Mesendoderm (in vitro differentiated cells): Measurements from ENCODE around the gene DPYD.
A peak's percentile ranks its signal among the peaks of the same experiment; 100 is the strongest.

Experiments used
- DNase-seq: peaks from one replicate; pipeline ENCODE4 v3.0.0; 2013
- H2AK5ac ChIP-seq: 2 replicates; pipeline ENCODE4 v1.6.1; 2013; ENCODE audit warnings: low read length, inconsistent platforms
- H2BK120ac ChIP-seq: 2 replicates; pipeline ENCODE4 v1.6.1; 2013; ENCODE audit warnings: low read depth, mild to moderate bottlenecking, low read length, moderate library complexity, mixed read lengths
- H2BK15ac ChIP-seq: replicated peaks from 2 replicates; pipeline ENCODE4 v1.6.1; 2013; ENCODE audit warnings: low read depth, mild to moderate bottlenecking, moderate library complexity
- H2BK5ac ChIP-seq: 2 replicates; pipeline ENCODE4 v1.6.1; 2013; ENCODE audit warnings: low read length, inconsistent platforms
- H3K18ac ChIP-seq: 2 replicates; pipeline ENCODE4 v1.6.1; 2013; ENCODE audit warnings: mild to moderate bottlenecking, low read length, mixed read lengths
- H3K23ac ChIP-seq: one replicate; pipeline ENCODE4 v1.6.1; 2013; ENCODE audit warnings: low read length
- H3K27ac ChIP-seq: 2 replicates; pipeline ENCODE4 v1.5.1; 2013; ENCODE audit warnings: low read depth, mild to moderate bottlenecking, inconsistent platforms, low read length, moderate library complexity
- H3K27me3 ChIP-seq: 2 replicates; pipeline ENCODE4 v1.6.1; 2013; ENCODE audit warnings: low read length, control low read depth, mild to moderate bottlenecking, inconsistent platforms; ENCODE audit not compliant: insufficient read depth, poor library complexity
- H3K36me3 ChIP-seq: 2 replicates; pipeline ENCODE4 v1.6.1; 2013; ENCODE audit warnings: low read length, inconsistent platforms; ENCODE audit not compliant: control insufficient read depth, insufficient read depth
- H3K4ac ChIP-seq: one replicate; pipeline ENCODE4 v1.6.1; 2013; ENCODE audit warnings: low read depth, mild to moderate bottlenecking, low read length, moderate library complexity
- H3K4me1 ChIP-seq: 2 replicates; pipeline ENCODE4 v1.6.1; 2013; ENCODE audit warnings: low read depth, low read length, inconsistent platforms; ENCODE audit not compliant: control insufficient read depth
- H3K4me2 ChIP-seq: 2 replicates; pipeline ENCODE4 v1.6.1; 2013; ENCODE audit warnings: low read length
- H3K4me3 ChIP-seq: 2 replicates; pipeline ENCODE4 v1.5.1; 2013; ENCODE audit warnings: mild to moderate bottlenecking, low read length
- H3K56ac ChIP-seq: one replicate; pipeline ENCODE4 v1.6.1; 2013; ENCODE audit warnings: low read length
- H3K79me1 ChIP-seq: 2 replicates; pipeline ENCODE4 v1.6.1; 2013; ENCODE audit warnings: low read length, inconsistent platforms
- H3K79me2 ChIP-seq: 2 replicates; pipeline ENCODE4 v1.6.1; 2013; ENCODE audit warnings: mild to moderate bottlenecking, low read length; ENCODE audit not compliant: control insufficient read depth, insufficient read depth
- H3K9ac ChIP-seq: 2 replicates; pipeline ENCODE4 v1.6.1; 2013; ENCODE audit warnings: low read length, inconsistent platforms
- H4K5ac ChIP-seq: one replicate; pipeline ENCODE4 v1.6.1; 2013; ENCODE audit warnings: low read length
- H4K8ac ChIP-seq: one replicate; pipeline ENCODE4 v1.6.1; 2013; ENCODE audit warnings: low read depth, mild to moderate bottlenecking, control low read depth, low read length, moderate library complexity
- WGBS: extraction: QIAGEN DNeasy Blood & Tissue Kit; methylation state at CpG from one replicate; pipeline ENCODE4 v1.1.7; 2013; ENCODE audit warnings: low lambda C conversion rate, missing lambda C conversion rate; ENCODE audit not compliant: insufficient coverage; ENCODE audit errors: extremely low coverage; 5-methylcytosine and 5-hydroxymethylcytosine counted together

The DPYD gene

GRCh38 chr1:97824200-97824599 is 96.6 kb downstream of the DPYD start:
- no peaks in the 10 kb centered on the region for H3K36me3 ChIP-seq
- H3K79me1 ChIP-seq = no peaks in the 10 kb centered on the region
- H3K4me2 ChIP-seq = no peak overlapping the region
- no peak overlapping the region for H3K18ac ChIP-seq
- no peaks in the 10 kb centered on the region for H3K4me1 ChIP-seq
- WGBS = no CpG with 5 or more reads among the region's 2 CpGs
- no peak overlapping the region for H2BK15ac ChIP-seq
- no peak for DNase-seq
- no peak overlapping the region for H3K4ac ChIP-seq
- no peak overlapping the region for H3K23ac ChIP-seq
- H3K9ac ChIP-seq = no peak overlapping the region
- H3K79me2 ChIP-seq = no peaks in the 10 kb centered on the region
- H2BK5ac ChIP-seq = no peak overlapping the region
- no peak overlapping the region for H3K56ac ChIP-seq
- no peak overlapping the region for H4K8ac ChIP-seq
- H3K27ac ChIP-seq = no peak overlapping the region
- no peak overlapping the region for H2BK120ac ChIP-seq
- H4K5ac ChIP-seq = no peak overlapping the region
- H3K27me3 ChIP-seq = no peaks in the 10 kb centered on the region
- H3K4me3 ChIP-seq = no peak overlapping the region
- H2AK5ac ChIP-seq = no peak overlapping the region

- Histone ChIP-seq H3K79me2 (no peaks in the 10 kb centered on the region), H4K8ac (no peak overlapping the region), H3K9ac (no peak overlapping the region), H3K36me3 (no peaks in the 10 kb centered on the region), H3K4me2 (no peak overlapping the region), H3K27me3 (no peaks in the 10 kb centered on the region), H3K23ac (no peak overlapping the region), H2BK120ac (no peak overlapping the region), H3K79me1 (no peaks in the 10 kb centered on the region), H2BK5ac (no peak overlapping the region), H3K4me1 (no peaks in the 10 kb centered on the region), H2AK5ac (no peak overlapping the region), H3K4ac (no peak overlapping the region), H4K5ac (no peak overlapping the region), H3K4me3 (no peak overlapping the region), H2BK15ac (no peak overlapping the region), H3K27ac (no peak overlapping the region), H3K18ac (no peak overlapping the region), H3K56ac (no peak overlapping the region)
- no CpG with 5 or more reads among the region's 6 CpGs for WGBS
- DNase-seq = peak; percentile 32
Measured at GRCh38 chr1:97820470-97821188, 100.2 kb downstream of the DPYD start.

GRCh38 chr1:97816927-97817326 is 103.9 kb downstream of the DPYD start:
- H3K4me3 ChIP-seq = no peak overlapping the region
- H4K8ac ChIP-seq = no peak overlapping the region
- no peak overlapping the region for H2BK5ac ChIP-seq
- no peak overlapping the region for H2BK15ac ChIP-seq
- H4K5ac ChIP-seq = no peak overlapping the region
- no peaks in the 10 kb centered on the region for H3K27me3 ChIP-seq
- H3K56ac ChIP-seq = no peak overlapping the region
- H3K4ac ChIP-seq = no peak overlapping the region
- no peak overlapping the region for H2AK5ac ChIP-seq
- no peak overlapping the region for H3K4me2 ChIP-seq
- H2BK120ac ChIP-seq = no peak overlapping the region
- H3K27ac ChIP-seq = no peak overlapping the region
- no peak overlapping the region for H3K23ac ChIP-seq
- DNase-seq = no peak
- no peaks in the 10 kb centered on the region for H3K79me2 ChIP-seq
- no peak overlapping the region for H3K9ac ChIP-seq
- H3K18ac ChIP-seq = no peak overlapping the region
- H3K4me1 ChIP-seq = no peaks in the 10 kb centered on the region
- H3K36me3 ChIP-seq = no peaks in the 10 kb centered on the region
- H3K79me1 ChIP-seq = no peaks in the 10 kb centered on the region
- no CpG with 5 or more reads among the region's 1 CpG for WGBS

GRCh38 chr1:97814804-97815203 is 106.0 kb downstream of the DPYD start:
- H3K18ac ChIP-seq = no peak overlapping the region
- no peaks in the 10 kb centered on the region for H3K4me1 ChIP-seq
- H3K36me3 ChIP-seq = no peaks in the 10 kb centered on the region
- H3K23ac ChIP-seq = no peak overlapping the region
- H3K4me3 ChIP-seq = no peak overlapping the region
- H4K5ac ChIP-seq = no peak overlapping the region
- H2BK15ac ChIP-seq = no peak overlapping the region
- no peak overlapping the region for H2BK120ac ChIP-seq
- no peak for DNase-seq
- H2BK5ac ChIP-seq = no peak overlapping the region
- no peak overlapping the region for H2AK5ac ChIP-seq
- no peak overlapping the region for H3K4ac ChIP-seq
- H4K8ac ChIP-seq = no peak overlapping the region
- H3K27ac ChIP-seq = no peak overlapping the region
- no peaks in the 10 kb centered on the region for H3K79me2 ChIP-seq
- no peaks in the 10 kb centered on the region for H3K79me1 ChIP-seq
- H3K4me2 ChIP-seq = no peak overlapping the region
- no peaks in the 10 kb centered on the region for H3K27me3 ChIP-seq
- no CpG with 5 or more reads among the region's 3 CpGs for WGBS
- H3K56ac ChIP-seq = no peak overlapping the region
- H3K9ac ChIP-seq = no peak overlapping the region

GRCh38 chr1:97814121-97814520 is 106.7 kb downstream of the DPYD start:
- no peak overlapping the region for H2BK5ac ChIP-seq
- no peaks in the 10 kb centered on the region for H3K4me1 ChIP-seq
- H3K36me3 ChIP-seq = no peaks in the 10 kb centered on the region
- no peak for DNase-seq
- no peaks in the 10 kb centered on the region for H3K79me1 ChIP-seq
- H3K79me2 ChIP-seq = no peaks in the 10 kb centered on the region
- no peak overlapping the region for H3K4me2 ChIP-seq
- H3K23ac ChIP-seq = no peak overlapping the region
- H3K4me3 ChIP-seq = no peak overlapping the region
- no peak overlapping the region for H3K56ac ChIP-seq
- no peak overlapping the region for H4K5ac ChIP-seq
- H3K27ac ChIP-seq = no peak overlapping the region
- H3K4ac ChIP-seq = no peak overlapping the region
- no peak overlapping the region for H2BK15ac ChIP-seq
- H2BK120ac ChIP-seq = no peak overlapping the region
- WGBS = no CpG with 5 or more reads among the region's 1 CpG
- H4K8ac ChIP-seq = no peak overlapping the region
- no peaks in the 10 kb centered on the region for H3K27me3 ChIP-seq
- H3K9ac ChIP-seq = no peak overlapping the region
- no peak overlapping the region for H2AK5ac ChIP-seq
- H3K18ac ChIP-seq = no peak overlapping the region

- H3K9ac ChIP-seq = no peak overlapping the region
- no peak overlapping the region for H3K27ac ChIP-seq
- no peak overlapping the region for H2AK5ac ChIP-seq
- H3K4me3 ChIP-seq = no peak overlapping the region
- no peaks in the 10 kb centered on the region for H3K27me3 ChIP-seq
- H3K18ac ChIP-seq = no peak overlapping the region
- H3K36me3 ChIP-seq = no peaks in the 10 kb centered on the region
- no peak overlapping the region for H3K56ac ChIP-seq
- H2BK120ac ChIP-seq = no peak overlapping the region
- no peaks in the 10 kb centered on the region for H3K79me2 ChIP-seq
- H4K5ac ChIP-seq = no peak overlapping the region
- no peak overlapping the region for H3K4me2 ChIP-seq
- no peak overlapping the region for H4K8ac ChIP-seq
- H2BK15ac ChIP-seq = no peak overlapping the region
- no peak overlapping the region for H3K23ac ChIP-seq
- DNase-seq = no peak
- H2BK5ac ChIP-seq = no peak overlapping the region
- no peaks in the 10 kb centered on the region for H3K4me1 ChIP-seq
- H3K79me1 ChIP-seq = no peaks in the 10 kb centered on the region
- no peak overlapping the region for H3K4ac ChIP-seq
Measured at GRCh38 chr1:97812076-97812475, 108.8 kb downstream of the DPYD start.
